Gastrocnemius medialis (tissue), 4 donors: ENCODE data around the gene CORO2A.

ENCODE experiments used
- POLR2A ChIP-seq, 2 donors: fragments of 450-650 bp; IDR thresholded peaks; one replicate each; pipeline ENCODE4 v1.6.1; 2017; ENCODE audit warnings: antibody characterized with exemption in 2 of 2, mild to moderate bottlenecking in 2 of 2, moderate library complexity in 2 of 2
- TF ChIP-seq, protein P1 (sequence below), 5 experiments: fragments of 450-650 bp in 3 of 5; fragments of 200-600 bp in 2 of 5; sonication (generic) in 2 of 5; IDR thresholded peaks in 4 of 5; conservative IDR thresholded peaks in 1 of 5; 1 replicate in 4 of 5; 2 replicates in 1 of 5; pipeline ENCODE4 v1.5.1; 2016 to 2019; ENCODE audit warnings: antibody characterized with exemption in 5 of 5, mild to moderate bottlenecking in 3 of 5, moderate library complexity in 3 of 5

DNA sequence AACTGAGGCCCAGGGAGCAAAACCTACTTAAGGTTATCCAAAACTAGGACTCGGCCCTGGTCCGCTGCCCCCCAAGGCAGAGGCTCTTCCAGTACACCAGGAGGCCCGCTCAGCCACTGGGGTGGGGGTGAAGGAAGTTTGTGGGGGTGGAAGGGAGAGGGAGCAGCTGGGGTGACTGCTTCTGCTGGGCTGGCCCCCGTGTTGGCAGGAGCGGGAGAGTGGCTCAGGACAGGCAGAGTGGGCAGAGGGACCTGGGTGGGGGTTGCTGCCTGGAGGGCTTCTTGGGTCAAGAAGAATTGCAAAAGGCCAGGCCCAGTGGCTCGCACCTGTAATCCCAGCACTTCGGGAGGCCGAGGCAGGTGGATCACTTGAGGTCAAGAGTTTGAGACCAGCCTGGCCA is 65.2 kb downstream of the CORO2A start:
- TF ChIP-seq, protein P1, sequence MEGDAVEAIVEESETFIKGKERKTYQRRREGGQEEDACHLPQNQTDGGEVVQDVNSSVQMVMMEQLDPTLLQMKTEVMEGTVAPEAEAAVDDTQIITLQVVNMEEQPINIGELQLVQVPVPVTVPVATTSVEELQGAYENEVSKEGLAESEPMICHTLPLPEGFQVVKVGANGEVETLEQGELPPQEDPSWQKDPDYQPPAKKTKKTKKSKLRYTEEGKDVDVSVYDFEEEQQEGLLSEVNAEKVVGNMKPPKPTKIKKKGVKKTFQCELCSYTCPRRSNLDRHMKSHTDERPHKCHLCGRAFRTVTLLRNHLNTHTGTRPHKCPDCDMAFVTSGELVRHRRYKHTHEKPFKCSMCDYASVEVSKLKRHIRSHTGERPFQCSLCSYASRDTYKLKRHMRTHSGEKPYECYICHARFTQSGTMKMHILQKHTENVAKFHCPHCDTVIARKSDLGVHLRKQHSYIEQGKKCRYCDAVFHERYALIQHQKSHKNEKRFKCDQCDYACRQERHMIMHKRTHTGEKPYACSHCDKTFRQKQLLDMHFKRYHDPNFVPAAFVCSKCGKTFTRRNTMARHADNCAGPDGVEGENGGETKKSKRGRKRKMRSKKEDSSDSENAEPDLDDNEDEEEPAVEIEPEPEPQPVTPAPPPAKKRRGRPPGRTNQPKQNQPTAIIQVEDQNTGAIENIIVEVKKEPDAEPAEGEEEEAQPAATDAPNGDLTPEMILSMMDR (IDR thresholded peaks at IDR 0.05 in 4 of 5, conservative IDR thresholded peaks at IDR 0.05 in 1 of 5) = no peak
- no peak for TF ChIP-seq POLR2A (IDR thresholded peaks at IDR 0.05)
